ENCODE measurements around the gene GCLC.

The GCLC gene

DNA sequence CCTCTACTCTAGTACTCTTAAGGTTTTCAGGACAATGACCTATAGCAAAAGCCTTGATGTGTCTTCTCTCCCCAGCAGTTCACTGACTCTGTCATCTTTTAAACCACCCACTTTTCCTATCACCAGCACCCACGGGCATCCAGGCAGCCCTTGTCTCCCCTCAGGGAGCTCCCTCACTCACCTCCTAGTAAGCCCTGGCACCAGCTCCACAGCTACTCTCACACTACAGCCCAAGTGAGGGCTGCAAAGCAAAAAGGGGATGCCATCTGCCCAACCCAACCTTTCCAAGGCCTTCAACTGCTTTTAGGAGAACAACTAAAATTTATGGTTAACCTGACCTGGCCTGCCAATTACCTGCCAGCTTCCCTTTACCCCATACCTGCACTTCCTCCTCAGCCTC, 26.0 kb downstream of the GCLC start:
- no peak for DNase-seq (ENCODE audit: low read depth)
- H3K4me3 ChIP-seq (ENCODE audit: control insufficient read depth, low read depth, low read length), result no peak overlapping the region
- TF ChIP-seq, protein P1, sequence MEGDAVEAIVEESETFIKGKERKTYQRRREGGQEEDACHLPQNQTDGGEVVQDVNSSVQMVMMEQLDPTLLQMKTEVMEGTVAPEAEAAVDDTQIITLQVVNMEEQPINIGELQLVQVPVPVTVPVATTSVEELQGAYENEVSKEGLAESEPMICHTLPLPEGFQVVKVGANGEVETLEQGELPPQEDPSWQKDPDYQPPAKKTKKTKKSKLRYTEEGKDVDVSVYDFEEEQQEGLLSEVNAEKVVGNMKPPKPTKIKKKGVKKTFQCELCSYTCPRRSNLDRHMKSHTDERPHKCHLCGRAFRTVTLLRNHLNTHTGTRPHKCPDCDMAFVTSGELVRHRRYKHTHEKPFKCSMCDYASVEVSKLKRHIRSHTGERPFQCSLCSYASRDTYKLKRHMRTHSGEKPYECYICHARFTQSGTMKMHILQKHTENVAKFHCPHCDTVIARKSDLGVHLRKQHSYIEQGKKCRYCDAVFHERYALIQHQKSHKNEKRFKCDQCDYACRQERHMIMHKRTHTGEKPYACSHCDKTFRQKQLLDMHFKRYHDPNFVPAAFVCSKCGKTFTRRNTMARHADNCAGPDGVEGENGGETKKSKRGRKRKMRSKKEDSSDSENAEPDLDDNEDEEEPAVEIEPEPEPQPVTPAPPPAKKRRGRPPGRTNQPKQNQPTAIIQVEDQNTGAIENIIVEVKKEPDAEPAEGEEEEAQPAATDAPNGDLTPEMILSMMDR (IDR thresholded peaks at IDR 0.05; ENCODE audit: control insufficient read depth, insufficient read depth, low read depth, low read length, missing control alignments), result no peak

DNA sequence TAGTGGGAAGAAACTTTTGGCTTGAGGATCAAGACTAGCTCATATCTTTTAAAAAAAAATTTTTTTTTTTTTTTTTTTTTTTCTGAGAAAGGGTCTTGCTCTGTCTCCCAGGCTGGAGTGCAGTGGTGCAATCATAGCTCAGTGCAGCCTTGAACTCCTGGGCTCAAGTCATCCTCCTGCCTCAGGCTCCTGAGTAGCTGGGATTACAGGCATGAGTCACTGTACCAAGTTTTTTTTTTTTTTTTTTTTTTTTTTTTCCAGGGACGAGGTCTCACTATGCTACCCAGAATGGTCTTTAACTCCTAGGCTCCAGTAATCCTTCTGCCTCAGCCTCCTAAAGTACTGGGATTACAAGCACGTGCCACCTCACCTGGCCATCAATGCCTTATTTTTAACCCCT, 27.9 kb downstream of the GCLC start:
- TF ChIP-seq, protein P1 (IDR thresholded peaks at IDR 0.05; ENCODE audit: control insufficient read depth, insufficient read depth, low read depth, low read length, missing control alignments), result no peak
- no peak overlapping the region for H3K4me3 ChIP-seq (ENCODE audit: control insufficient read depth, low read depth, low read length)
- no peak for DNase-seq (ENCODE audit: low read depth)

DNA sequence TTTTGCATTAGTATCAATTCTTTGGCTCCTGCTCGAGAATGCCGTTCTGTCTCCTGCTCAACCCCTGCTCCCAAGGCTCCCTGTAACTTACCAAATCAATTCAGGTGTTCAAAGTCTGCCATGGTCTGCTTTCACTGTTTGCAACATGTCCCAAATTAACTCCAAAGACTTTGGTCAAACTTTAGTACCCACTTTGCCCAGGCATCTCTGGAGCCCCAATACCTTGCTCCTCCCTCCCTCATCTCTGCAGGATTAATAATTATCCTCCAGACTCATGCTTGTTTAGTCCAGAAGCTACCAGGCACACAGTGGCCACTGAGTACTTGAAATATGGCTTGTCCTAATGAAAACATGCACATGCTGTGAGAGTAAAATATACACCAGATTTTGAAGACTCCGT, 30.2 kb downstream of the GCLC start:
- TF ChIP-seq, protein P1 (IDR thresholded peaks at IDR 0.05; ENCODE audit: control insufficient read depth, insufficient read depth, low read depth, low read length, missing control alignments), result no peak
- H3K4me3 ChIP-seq (ENCODE audit: control insufficient read depth, low read depth, low read length), result no peak overlapping the region
- no peak for DNase-seq (ENCODE audit: low read depth)

DNA sequence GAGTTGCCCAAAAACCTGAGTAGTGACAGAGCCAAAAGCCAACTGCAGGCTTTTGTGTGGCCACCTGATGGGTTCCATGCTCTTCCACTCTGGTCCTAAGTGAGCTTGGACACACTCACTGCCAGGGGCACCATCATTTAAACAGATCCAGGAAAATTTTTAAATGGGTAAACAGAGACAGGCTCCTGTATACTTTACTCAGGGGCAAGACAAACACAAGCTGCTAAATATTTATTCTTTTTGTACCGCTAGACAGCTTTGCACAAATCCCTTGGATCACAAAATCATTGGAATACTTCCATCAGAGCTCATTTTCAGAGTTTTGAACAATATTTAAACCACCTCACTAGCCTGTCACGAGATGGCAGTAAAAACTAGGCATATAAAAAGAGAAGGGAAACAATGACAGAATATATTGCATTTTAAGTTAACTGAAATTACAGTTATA, 31.4 kb downstream of the GCLC start:
- TF ChIP-seq, protein P1 (IDR thresholded peaks at IDR 0.05; ENCODE audit: control insufficient read depth, insufficient read depth, low read depth, low read length, missing control alignments), result no peak
- no peak overlapping the region for H3K4me3 ChIP-seq (ENCODE audit: control insufficient read depth, low read depth, low read length)
- no peak for DNase-seq (ENCODE audit: low read depth)

DNA sequence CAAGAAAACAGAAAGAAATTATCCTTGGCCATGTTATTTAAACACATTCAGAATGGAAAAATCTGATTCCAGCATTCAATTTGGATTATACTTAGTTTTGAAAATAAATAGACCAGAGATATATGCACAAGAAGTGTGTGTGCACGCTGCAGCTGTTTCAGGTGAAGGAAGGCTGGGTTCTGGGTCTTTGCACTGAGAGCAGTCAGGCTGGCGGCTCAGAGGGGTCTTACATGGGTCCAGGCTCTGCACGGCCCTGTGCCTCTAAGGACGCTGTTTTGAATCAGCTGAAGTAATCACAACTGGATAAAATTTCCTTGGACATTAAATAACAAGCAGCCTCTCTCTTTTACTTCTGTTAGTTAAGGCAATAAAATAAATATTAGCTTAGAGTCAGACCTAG, 31.8 kb downstream of the GCLC start:
- TF ChIP-seq, protein P1 (IDR thresholded peaks at IDR 0.05; ENCODE audit: control insufficient read depth, insufficient read depth, low read depth, low read length, missing control alignments), result no peak
- no peak overlapping the region for H3K4me3 ChIP-seq (ENCODE audit: control insufficient read depth, low read depth, low read length)
- no peak for DNase-seq (ENCODE audit: low read depth)

DNA sequence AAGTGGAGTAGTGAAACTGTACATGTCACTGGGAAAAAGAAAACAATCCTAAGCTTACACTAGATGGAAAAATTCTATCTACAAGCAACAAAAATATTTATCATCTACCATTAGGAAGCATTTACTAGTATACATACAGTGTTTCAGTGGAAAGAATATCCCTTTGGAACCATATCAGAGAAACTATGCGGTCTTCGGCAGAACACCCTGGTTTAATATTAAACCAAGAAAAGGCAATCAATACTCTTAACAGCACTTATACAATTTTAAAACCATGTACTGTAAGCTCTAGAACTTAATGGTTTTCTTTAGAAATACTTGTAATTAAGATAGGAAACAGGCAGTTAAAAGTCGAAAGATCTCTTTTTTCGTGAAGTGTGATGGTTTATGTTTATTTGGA, 32.3 kb downstream of the GCLC start:
- no peak for DNase-seq (ENCODE audit: low read depth)
- TF ChIP-seq, protein P1 (IDR thresholded peaks at IDR 0.05; ENCODE audit: control insufficient read depth, insufficient read depth, low read depth, low read length, missing control alignments), result no peak
- no peak overlapping the region for H3K4me3 ChIP-seq (ENCODE audit: control insufficient read depth, low read depth, low read length)

DNA sequence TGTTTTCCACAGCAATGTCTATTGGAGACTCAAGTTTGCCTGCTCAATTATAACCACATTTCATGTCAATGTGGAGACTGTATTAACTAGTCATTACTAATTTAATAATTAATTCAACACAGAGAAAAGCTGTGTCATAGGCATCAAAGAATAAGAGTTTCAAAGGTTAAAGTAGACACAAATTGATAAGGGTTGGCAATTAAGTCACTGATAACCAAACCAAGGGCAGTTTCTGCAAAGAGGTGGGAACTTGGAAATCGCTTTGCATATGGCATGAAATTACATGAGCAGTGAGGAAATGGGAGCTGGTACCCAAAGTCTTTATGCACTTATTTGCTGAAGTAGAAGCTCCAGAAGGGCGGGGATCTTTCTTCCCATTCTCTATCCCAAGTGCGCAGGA, 34.2 kb downstream of the GCLC start:
- H3K4me3 ChIP-seq (ENCODE audit: control insufficient read depth, low read depth, low read length), result no peak overlapping the region
- no peak for DNase-seq (ENCODE audit: low read depth)
- TF ChIP-seq, protein P1 (IDR thresholded peaks at IDR 0.05; ENCODE audit: control insufficient read depth, insufficient read depth, low read depth, low read length, missing control alignments), result no peak

Measured in AG09309 (cell line).